ENCODE results near the gene ALAS1.

Gene ALAS1

DNA sequence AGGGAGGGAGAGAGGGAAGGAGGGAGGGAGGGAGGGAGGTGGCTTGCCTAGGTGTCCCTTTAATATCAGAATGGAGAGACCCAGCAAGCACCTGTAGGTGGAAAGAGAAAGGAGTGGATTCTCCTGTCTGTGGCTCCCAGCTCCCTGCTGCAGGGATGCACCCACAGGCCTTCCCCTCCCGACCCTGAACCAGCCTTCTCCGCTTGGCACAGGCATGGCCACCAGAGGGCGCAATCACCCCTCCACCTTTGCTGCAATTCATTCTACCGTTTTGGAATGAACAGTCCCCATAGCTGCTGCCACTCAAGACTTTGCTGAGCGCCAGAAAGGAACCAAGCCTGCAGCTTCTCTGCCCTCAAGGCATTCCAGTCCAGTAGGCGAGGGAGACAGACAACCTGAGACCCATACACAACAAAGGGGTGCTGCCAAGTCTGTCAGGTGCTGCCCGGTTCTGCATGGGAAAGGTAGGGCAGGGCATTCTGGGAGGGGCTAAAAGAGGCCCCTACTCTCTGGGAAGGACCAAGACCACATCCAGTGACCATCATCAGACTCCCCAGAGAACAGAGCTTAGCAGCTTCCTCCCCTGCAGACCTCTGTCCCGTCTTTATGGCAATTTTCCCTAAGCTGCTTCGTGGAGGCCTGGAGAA is 22.5 kb downstream of the ALAS1 start:
- no peak overlapping the region for H3K4me3 ChIP-seq (ENCODE audit: low read depth, low read length)

DNA sequence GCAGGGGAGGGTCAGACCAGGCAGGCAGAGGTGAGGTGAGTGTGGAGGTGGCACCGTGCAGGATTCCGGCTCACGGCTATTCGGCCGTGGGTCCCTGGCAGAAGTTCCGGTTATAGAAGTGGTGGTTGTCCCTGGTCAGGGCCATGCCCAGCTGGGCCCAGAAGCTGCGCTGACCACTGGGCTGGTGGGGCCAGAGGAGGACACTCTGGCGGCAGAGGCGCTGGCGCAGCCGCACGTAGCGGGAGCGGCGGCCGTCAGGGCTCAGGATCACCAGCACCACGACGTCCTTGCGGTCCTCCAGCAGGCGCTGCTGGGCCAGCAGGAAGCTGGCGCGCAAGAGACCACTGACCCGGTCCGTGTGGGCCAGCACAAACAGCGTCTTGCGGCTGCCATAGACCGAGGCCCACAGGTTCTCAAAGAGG is 23.2 kb downstream of the ALAS1 start:
- no peak overlapping the region for H3K4me3 ChIP-seq (ENCODE audit: low read depth, low read length)

- H3K4me3 ChIP-seq (ENCODE audit: low read depth, low read length) = no peak overlapping the region
Measured at GRCh38 chr3:52221563-52222318, 23.8 kb downstream of the ALAS1 start.

GRCh38 chr3:52222319-52223221 is 24.6 kb downstream of the ALAS1 start:
- H3K4me3 ChIP-seq (ENCODE audit: low read depth, low read length) = no peak overlapping the region

DNA sequence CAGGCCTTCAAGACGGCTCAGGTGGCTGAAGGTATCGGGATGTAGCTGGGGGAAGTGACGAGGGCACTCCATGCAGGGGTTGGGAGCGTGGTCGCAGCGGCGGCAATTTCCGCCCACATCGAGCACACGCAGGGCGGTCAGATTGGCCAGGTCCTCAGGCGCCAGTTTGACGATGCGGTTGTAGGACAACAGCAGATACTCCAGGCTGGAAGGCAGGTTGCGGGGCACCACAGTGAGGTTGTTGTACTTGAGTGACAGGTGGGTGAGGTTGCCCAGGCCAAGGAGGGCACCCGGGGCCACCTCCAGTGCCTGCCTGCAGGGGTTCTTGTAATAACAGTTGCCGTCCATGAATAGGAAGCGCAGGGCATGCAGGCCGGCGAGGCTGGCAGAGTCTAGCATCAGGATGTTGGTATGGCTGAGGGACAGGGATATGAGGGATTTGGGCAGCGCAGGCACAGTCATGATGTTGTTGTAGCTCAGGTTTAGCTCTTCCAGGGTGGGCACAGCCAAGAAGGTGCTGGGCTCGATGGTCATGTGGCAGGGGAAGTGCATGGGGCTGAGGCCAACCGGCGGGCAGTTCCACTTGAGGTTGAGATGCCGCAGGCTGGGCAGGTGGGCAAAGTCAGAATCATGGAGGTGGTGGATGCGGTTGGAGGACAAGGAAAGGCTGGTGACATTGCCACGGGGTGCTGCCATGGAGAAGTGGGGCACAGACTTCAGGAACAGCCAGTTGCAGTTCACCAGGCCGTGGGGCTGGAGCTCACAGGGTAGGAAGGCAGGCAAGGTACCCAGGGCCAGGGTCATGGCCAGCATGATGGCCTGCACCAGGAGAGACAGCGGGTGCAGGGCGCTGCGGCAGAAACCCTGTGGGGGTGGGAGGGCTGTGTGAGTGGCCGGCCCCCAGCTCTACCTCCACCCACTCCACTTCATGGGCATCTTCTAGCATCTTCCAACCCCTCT is 25.8 kb downstream of the ALAS1 start:
- H3K4me3 ChIP-seq (ENCODE audit: low read depth, low read length) = no peak overlapping the region

- no peak within 1 kb of the TSS for H3K4me3 ChIP-seq (ENCODE audit: low read depth, low read length)
Measured at GRCh38 chr3:52225452-52226228, 27.7 kb downstream of the ALAS1 start, which contains the start of gene TLR9. Gene TLR9 (minus strand): TSS chr3:52225645. CDS start chr3:52225529, 116 bp downstream.

DNA sequence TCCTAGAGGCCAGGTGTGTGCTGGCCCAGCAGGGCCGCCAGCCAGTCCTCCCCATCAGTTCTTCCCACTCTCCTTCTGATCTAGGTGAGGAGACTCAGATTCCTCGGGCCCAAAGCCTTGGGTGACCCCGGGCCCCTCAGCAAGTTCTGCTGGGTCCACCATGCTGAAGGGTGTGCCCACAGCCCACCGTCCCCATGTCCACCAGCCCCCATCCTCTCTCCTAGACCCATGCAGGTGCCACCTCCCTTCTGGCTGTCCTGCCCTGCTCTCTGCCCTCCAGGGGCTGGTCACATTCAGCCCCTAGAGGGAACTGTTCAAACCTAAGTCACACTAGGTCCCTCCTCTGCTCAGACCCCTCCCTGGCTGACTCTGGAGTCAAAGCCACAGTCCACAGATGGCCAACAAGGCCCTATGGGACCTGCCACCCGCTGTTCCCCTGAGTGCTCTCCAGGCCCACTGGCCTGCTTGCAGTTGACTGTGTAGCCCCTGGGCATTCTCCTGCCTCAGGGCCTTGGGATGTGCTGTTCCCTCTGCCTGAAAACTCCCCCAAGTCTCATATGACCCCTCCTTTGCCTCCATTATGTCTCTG is 28.4 kb downstream of the ALAS1 start:
- H3K4me3 ChIP-seq (ENCODE audit: low read depth, low read length) = no peak overlapping the region

DNA sequence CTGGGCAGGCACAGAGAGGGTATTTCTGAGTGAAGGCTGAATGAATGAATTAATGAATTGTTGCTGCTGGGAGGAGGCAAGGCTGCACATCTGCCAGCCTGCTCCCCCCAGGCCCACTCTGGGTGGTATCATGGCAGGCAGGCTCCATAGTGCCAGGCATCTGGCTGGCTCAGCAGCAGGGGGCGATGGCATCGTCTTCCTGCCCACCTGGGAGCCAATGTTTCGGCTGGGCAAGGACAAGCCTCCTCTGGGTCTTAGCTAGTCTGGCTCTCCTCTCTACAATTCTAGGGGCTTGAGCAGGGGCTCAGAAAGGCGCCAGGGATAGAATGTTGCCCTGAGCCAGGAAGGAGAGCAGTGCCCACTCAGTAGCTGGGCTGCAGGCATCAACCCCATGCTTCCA is 29.2 kb downstream of the ALAS1 start:
- no peak overlapping the region for H3K4me3 ChIP-seq (ENCODE audit: low read depth, low read length)

GRCh38 chr3:52227766-52228165 is 29.8 kb downstream of the ALAS1 start:
- no peak overlapping the region for H3K4me3 ChIP-seq (ENCODE audit: low read depth, low read length)

DNA sequence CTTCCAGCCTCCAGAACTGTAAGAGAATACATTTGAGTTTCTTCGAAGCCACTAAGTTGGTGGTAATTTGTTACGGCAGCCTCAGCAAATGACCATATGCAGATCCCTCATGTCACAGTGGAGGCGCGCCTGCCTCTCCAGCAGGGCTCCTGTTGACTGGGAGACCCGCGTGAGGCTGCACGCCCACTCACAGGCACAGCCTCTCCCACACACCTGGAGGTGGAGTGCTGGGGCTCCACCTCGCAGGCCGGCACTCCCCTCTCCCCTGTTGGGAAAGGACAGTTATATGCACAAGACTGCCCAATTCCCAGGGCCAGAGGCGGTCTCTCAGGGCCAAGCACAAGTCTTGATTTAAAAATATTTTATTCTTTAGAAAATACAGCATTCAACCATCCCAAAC is 30.3 kb downstream of the ALAS1 start:
- no peak overlapping the region for H3K4me3 ChIP-seq (ENCODE audit: low read depth, low read length)

DNA sequence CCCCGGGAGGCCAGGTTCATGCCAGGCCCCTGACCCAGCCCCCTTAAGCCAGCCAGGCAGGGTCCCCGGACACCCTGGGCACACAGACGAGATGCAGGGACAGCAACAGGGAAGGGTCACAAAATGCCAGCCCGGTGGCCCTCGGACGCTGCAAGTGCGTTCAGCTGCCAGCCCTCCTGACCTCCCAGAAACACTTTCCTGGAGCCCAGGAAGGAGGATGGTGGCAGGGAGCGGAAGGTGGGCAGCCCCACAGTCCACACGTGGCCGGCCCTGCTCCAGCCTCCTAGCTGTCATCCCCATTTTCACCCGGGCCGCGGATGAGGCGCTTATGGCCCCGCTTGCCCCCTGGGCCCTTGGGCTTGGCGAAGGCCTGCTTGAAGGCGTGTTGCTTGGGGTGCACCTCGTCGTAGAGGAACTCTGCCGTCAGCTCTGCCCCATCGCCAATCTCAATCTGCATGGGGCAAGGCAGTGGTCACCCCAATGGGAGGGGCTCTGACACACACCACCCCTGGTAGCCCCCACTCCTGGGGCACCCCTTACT is 30.9 kb downstream of the ALAS1 start:
- no peak overlapping the region for H3K4me3 ChIP-seq (ENCODE audit: low read depth, low read length)

- no peak overlapping the region for H3K4me3 ChIP-seq (ENCODE audit: low read depth, low read length)
Measured at GRCh38 chr3:52229656-52230055, 31.7 kb downstream of the ALAS1 start.

DNA sequence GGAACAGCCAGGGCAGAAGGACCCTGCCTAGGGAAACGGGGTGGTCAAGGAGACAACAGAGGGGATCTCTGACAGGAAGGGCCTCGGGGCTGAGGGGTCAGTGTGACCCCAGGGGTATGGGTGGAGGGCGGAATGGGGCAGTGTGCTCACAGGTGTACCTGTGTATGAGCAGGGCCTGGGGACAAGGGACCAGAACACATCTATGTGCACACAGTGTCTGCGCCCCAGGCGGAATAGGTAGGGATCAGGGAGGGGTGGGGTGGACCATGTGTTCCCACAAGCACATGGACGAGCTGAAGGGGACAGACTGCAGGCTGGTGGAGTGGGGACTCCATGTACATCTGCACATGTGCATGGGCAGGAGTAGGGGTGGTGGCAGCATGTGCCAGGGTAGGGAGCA is 32.5 kb downstream of the ALAS1 start:
- no peak overlapping the region for H3K4me3 ChIP-seq (ENCODE audit: low read depth, low read length)

- H3K4me3 ChIP-seq (ENCODE audit: low read depth, low read length) = no peak overlapping the region
Measured at GRCh38 chr3:52230889-52231499, 33.0 kb downstream of the ALAS1 start.

DNA sequence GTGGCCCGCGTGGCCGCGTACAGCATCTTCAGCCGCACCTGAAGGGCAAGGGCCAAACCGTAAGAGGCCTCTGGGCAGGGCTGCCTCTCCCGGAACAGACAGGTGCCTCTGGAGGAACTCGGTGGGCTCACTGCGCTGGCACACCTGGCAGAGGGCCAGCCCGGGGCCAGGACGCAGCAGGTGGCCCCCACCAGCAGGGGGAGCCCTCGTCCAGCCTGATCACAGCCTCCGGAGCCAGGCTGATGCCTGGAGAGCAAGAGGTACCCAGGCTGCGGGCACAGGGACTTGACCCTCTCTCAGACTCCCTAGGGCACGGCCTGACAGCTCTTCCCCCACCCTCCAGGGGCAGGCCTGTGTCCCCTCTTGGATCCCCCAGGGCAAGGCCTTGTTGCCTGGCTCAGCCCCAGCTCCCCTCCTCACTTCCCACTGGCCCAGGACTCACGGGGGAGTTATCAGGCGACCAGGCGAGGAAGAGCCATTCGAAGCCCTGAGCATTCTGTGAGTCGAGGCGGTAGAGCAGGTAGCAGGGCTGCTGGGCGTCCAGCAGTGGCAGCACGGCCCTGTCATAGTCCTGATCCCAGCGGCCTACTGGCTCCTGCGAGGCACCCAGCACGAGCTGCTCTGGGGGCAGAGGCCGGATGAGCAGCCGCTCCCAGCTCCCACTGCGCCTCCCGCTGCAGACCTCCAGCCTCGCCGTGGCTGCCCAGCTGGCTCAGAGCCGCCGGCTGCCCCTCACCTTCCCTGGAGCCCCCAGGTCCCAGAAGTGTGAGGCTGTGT is 33.7 kb downstream of the ALAS1 start:
- no peak overlapping the region for H3K4me3 ChIP-seq (ENCODE audit: low read depth, low read length)

DNA sequence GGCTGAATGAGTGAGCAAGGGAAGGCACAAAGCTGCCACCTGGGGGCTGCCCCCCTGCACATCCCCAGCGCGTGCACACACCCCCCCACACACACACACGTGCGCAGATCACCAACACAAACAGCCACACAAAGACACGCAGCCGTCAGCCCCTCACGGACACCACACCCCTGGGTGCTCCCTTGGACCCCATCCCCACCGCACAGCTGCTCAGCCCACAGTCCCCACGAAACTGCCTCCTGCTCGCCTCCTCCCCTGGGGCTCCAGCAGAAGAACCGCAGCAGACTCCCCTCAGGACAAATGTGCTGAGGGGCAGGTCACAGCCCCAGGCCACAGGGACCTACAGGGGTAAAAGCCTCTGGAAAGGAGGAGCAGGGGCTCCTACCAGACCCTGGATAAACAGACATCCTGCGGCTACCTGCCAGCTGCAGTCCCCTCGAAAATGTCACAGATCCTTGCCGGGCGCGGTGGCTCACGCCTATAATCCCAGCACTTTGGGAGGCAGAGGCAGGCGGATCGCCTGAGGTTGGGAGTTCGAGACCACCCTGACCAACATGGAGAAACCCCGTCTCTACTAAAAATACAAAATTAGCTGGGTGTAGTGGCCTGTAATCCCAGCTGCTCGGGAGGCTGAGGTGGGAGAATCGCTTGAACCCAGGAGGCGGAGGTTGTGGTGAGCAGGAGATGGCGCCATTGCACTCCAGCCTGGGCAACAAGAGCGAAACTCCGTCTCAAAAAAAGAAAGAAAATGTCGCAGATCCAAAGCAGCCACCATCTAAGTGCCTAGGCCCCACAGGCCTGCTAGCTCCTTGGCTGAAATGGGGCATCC is 34.5 kb downstream of the ALAS1 start:
- H3K4me3 ChIP-seq (ENCODE audit: low read depth, low read length) = no peak overlapping the region

- H3K4me3 ChIP-seq (ENCODE audit: low read depth, low read length) = no peak overlapping the region
Measured at GRCh38 chr3:52233108-52233591, 35.2 kb downstream of the ALAS1 start.
